Stimulated activated CD8-positive, alpha-beta memory T cell treated with anti-CD3 and anti-CD28 coated beads, Interleukin-15, amount 100 ng/mL, for 4 hours (primary cell): ENCODE results near the gene FOXN4.

ENCODE experiments used
- DNase-seq, 2 donors: peaks; one replicate each; pipeline ENCODE4 v3.0.0-alpha.2; 2020; ENCODE audit warnings: low read depth in 2 of 2

Gene FOXN4

DNA sequence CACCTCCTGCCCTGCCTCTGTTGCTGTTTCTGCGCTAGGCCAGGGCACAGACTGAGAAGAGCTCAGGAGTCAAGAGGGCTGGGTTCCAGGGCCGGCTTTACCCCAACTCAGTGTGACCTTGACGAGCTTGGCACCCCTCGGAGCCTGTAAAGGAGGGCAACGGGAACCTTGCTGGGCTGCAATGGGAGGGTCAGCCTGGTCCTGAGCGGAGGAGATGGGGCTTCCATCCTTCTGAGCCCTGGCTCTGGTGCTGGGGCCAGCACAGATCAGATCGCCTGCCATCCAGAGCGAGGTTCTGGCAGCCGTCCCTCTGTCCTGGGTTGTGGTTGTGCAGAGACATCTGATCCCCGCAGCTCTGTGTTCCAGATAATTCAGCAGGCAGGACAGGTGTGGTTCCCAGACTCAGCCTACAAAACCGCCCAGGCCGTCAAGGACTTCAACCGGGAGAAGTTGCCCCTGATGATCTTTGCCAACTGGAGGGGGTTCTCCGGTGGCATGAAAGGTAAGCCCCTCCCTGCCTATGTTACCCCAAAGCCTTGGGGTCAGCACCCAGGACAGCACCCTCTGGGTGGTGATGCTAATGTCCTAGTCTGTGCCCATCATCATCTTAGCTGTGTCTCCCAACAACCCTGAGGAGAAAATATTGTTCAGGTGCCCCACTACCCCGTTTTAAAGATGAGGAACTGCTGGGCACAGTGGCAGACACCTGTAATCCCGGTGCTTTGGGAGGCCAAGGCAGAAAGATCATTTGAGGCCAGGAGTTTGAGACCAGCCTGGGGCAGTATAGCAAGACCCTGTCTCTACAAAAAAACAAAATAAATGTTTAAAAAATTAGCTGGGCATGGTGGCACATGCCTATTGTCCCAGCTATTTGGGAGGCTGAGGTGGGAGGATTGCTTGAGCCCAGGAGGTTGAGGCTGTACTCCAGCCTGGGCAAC is 50.2 kb downstream of the FOXN4 start:
- no peak for DNase-seq

DNA sequence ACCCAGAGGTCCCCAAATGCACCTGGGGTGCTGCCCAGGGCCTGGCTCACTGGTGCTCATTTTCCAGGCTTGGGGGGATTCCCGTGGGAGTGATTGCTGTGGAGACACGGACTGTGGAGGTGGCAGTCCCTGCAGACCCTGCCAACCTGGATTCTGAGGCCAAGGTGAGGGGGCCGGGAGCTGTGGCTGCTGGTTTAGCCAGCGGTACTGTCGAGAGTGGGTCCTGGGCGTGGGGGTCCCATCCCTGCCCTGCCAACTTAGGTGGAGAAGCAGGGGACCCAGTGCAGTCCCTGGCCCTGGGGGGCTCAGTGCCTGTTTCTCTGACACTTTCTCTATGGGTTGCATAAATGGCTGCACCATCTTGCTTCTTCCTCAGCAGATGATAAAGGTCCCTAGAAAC is 50.9 kb downstream of the FOXN4 start:
- no peak for DNase-seq

- DNase-seq, result no peak
These were observed 53.1 kb downstream of the FOXN4 start for GRCh38 chr12:109256011-109256410.

- DNase-seq, result no peak
These were observed 53.7 kb downstream of the FOXN4 start for GRCh38 chr12:109255377-109255776.

DNA sequence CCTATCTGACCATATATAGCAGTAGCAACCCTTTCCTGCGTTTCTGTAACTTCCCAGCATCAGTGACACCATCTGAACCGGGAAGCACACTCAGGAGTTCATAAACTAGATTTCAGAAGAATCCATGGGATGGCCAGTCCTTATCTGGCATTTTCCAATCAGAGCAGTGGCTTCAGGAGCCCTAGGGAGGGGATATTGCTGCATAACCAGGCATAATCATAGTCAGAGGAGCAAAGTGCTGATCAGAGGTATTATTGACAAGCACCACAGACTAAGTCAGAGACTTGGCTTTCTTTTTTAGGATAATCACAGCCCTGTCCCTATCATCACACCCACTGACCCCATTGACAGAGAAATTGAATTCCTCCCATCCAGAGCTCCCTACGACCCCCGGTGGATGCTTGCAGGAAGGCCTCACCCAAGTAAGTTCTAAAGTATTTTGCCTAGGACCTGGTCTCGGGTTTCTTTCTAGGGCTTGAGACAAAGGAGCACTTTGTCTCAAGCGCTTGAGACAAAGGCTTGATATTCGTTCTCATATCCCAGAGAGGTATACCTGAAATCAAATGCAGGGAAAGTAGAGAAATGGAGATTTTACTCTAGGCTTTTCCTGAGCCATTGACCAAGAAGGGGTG is 55.1 kb downstream of the FOXN4 start:
- no peak for DNase-seq

- no peak for DNase-seq
These were observed 56.3 kb downstream of the FOXN4 start for GRCh38 chr12:109252799-109253198.

GRCh38 chr12:109250523-109250922 is 58.6 kb downstream of the FOXN4 start:
- DNase-seq, result no peak

- no peak for DNase-seq
These were observed 61.0 kb downstream of the FOXN4 start for GRCh38 chr12:109247831-109248654.

- DNase-seq, result no peak
These were observed 62.9 kb downstream of the FOXN4 start for GRCh38 chr12:109246221-109246620.

GRCh38 chr12:109244073-109244472 is 65.0 kb downstream of the FOXN4 start:
- DNase-seq, result no peak

DNA sequence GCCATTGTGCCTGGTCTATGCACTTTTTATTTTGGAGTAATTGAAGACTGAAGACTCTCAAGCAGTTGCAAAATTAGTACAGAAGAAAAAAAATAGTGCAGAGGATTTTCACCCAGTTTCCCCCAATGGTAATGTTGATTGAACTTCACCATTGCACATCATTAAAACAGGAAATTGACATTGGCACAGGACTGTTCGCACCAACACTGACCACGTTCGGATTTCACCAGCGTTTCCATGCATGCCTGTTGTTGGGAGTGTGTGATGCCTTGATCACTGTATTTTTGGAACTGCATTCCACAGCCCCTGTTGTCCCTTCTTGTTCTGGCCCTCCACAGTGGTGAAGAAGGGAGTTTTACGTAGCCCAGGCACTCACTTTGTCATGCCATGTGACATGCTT is 67.1 kb downstream of the FOXN4 start:
- no peak for DNase-seq

DNA sequence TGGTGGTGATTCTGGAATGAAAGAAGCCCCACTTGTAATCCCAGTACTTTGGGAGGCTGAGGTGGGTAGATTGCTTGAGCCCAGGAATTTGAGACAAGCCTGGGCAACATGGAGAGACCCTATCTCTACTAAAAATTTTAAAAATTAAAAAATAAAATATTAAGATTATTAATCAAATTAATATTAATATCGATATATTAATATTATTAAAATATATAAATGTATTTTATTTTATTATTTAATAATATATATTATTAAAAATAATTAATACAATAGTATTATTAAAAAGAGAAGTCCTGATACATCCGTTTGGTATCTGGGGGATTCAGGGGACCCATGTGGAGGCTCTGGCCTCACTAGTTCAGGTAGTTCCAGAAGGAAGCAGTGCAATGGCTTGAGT is 68.7 kb downstream of the FOXN4 start:
- DNase-seq, result no peak

DNA sequence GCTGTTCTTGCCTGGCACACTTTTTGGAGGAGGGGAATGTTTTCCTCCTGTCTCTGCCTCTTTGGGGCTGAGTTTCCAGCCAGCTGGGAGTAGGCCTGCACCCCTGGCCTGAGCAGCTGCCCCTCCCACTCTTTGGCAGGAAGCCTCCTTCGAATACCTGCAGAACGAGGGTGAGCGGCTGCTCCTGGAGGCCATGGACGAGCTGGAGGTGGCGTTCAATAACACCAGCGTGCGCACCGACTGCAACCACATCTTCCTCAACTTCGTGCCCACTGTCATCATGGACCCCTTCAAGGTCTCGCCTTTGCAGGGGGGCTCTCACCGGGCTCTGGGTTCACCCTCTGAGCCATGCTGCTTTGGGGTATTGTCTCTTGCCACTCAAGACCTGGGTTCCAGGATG is 69.4 kb downstream of the FOXN4 start:
- DNase-seq, result no peak

DNA sequence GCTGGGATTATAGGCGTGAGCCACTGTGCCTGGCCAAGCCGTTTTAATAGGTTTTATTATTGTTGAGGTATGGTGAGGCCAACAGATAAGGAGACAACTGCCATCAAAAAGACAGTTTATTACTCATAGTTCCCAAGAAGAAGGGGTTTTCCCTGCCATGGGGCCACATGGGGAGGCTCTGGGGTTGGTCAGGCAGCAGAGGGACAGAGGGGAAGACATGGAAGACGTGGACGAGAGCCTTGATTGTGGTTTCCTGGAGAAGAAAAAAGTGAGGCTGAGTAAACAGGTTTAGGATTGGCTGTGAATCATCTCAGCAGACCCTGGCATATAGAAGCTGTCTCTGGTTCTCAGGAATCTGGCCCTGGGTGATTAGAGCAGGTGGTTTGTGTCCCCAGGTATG is 69.9 kb downstream of the FOXN4 start:
- DNase-seq, result no peak

DNA sequence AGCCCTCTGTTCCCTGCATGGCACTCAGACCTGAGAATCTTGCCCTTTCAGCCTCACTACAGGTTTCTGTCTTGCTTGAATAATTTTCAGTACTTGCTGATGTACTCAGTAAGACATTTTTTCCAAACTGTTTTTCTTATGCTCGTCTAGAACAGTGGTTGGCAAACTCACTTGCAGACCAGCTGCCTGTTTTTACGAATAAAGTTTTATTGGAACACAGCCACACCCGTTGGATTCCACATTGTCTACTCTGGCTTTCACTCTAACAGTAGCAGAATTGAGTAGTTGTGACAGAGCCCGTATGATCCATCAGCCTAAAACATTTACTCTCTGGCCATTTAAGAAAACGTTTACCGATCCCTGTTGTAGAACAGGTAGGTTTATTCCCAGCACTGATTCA is 72.8 kb downstream of the FOXN4 start:
- DNase-seq, result no peak

GRCh38 chr12:109234012-109234411 is 75.1 kb downstream of the FOXN4 start:
- no peak for DNase-seq

GRCh38 chr12:109232731-109233130 is 76.4 kb downstream of the FOXN4 start:
- no peak for DNase-seq

DNA sequence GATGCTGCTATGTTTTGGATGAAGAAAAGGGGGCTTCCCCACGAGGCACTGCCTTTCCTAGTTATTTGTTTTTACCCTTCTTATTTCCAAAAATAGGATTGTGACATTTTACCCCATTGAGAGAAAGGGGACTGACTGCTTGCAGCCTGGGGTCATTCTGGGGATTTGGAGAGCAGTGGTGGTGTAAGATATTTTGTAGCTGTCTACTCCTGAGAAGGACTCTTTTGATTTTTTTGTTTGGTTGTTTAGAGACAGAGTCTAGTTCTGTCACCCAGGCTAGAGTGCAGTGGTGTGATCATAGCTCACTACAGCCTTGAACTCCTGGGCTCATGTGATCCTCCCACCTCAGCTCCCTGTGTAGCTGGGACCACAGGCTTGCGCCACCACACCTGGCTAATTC is 78.9 kb downstream of the FOXN4 start:
- DNase-seq, result no peak

- no peak for DNase-seq
These were observed 80.4 kb downstream of the FOXN4 start for GRCh38 chr12:109228664-109229063.
